H1 (cell line): Measurements from ENCODE around the gene GLIS2. TPM values are rescaled to one million over a fixed set of nuclear protein-coding genes. Genes with fewer than 3 reads are reported as not detected.

Experiments
- CTCF ChIA-PET: fragments of 300-600 bp; sonication (Branson Sonifier 250); formaldehyde crosslinking; loops from one replicate; lab custom pipeline; 2021; ENCODE audit not compliant: partially characterized antibody; lab: Charles Lee
- POLR2A ChIA-PET: fragments of 300-600 bp; sonication (Branson Sonifier 250); formaldehyde crosslinking; loops from one replicate; lab custom pipeline; 2021; ENCODE audit warnings: inconsistent platforms; ENCODE audit not compliant: partially characterized antibody; lab: Charles Lee
- DNase-seq, 2 experiments: peaks; one replicate each; pipeline versions ENCODE4 v3.0.0 to v3.0.0-alpha.2; 2010 to 2022; ENCODE audit warnings: low spot score in 2 of 2, low read depth in 1 of 2, mixed read lengths in 1 of 2
- FAIRE-seq: peaks from 2 replicates; lab custom pipeline; 2011; peaks lifted over from hg19 to GRCh38; lab: Jason Lieb, UNC
- H2AFZ ChIP-seq: 2 replicates; pipeline ENCODE4 v1.8.1; 2012; ENCODE audit warnings: low read length, inconsistent platforms
- H2AK5ac ChIP-seq: 2 replicates; pipeline ENCODE4 v1.6.1; 2013; ENCODE audit warnings: low read depth, low read length
- H2BK120ac ChIP-seq: replicated peaks from 2 replicates; pipeline ENCODE3; 2013; ENCODE audit warnings: low read depth, low read length, inconsistent platforms
- H2BK12ac ChIP-seq: 2 replicates; pipeline ENCODE4 v1.6.1; 2013; ENCODE audit warnings: low read depth, low read length
- H2BK15ac ChIP-seq: 2 replicates; pipeline ENCODE4 v1.6.1; 2013; ENCODE audit warnings: low read length
- H2BK20ac ChIP-seq: 2 replicates; pipeline ENCODE4 v1.6.1; 2013; ENCODE audit warnings: low read length
- H2BK5ac ChIP-seq: 2 replicates; pipeline ENCODE4 v1.6.1; 2013; ENCODE audit warnings: low read depth, low read length
- H3K14ac ChIP-seq: 2 replicates; pipeline ENCODE4 v1.6.1; 2013; ENCODE audit warnings: inconsistent platforms; ENCODE audit not compliant: insufficient read length
- H3K18ac ChIP-seq: 2 replicates; pipeline ENCODE4 v1.6.1; 2013; ENCODE audit warnings: low read length; ENCODE audit errors: extremely low read depth
- H3K23ac ChIP-seq: 2 replicates; pipeline ENCODE4 v1.6.1; 2013; ENCODE audit warnings: inconsistent platforms; ENCODE audit not compliant: insufficient read length
- H3K23me2 ChIP-seq: 2 replicates; pipeline ENCODE4 v1.6.1; 2013; ENCODE audit warnings: low read depth, low read length
- H3K27ac ChIP-seq: 2 replicates; pipeline ENCODE4 v1.6.1; 2011; ENCODE audit warnings: low read depth, low read length, inconsistent platforms
- H3K27me3 ChIP-seq, 4 experiments: replicated peaks in 1 of 4; 1 replicate in 1 of 4; 2 replicates in 3 of 4; pipeline versions ENCODE4 v1.6.1 to v1.8.1; 2011 to 2013; ENCODE audit warnings: low read length in 3 of 4, mild to moderate bottlenecking in 3 of 4, inconsistent platforms in 2 of 4, mixed read lengths in 2 of 4, moderate library complexity in 1 of 4; ENCODE audit not compliant: control insufficient read depth in 3 of 4, insufficient read depth in 3 of 4; ENCODE audit errors: extremely low read depth in 1 of 4
- H3K36me3 ChIP-seq, 4 experiments: 2 replicates each; pipeline versions ENCODE4 v1.6.1 to v1.8.1; 2011 to 2013; ENCODE audit warnings: mild to moderate bottlenecking in 4 of 4, low read length in 3 of 4, moderate library complexity in 2 of 4, control low read depth in 1 of 4, inconsistent platforms in 1 of 4; ENCODE audit not compliant: insufficient read depth in 4 of 4, control insufficient read depth in 2 of 4
- H3K4ac ChIP-seq: replicated peaks from 2 replicates; pipeline ENCODE3; 2013; ENCODE audit warnings: low read length, low read depth, mixed read lengths, inconsistent platforms; ENCODE audit not compliant: insufficient read length
- H3K4me1 ChIP-seq, 4 experiments: replicated peaks in 1 of 4; 1 replicate in 1 of 4; 2 replicates in 3 of 4; pipeline versions ENCODE4 v1.6.1 to v1.8.1; 2011 to 2013; ENCODE audit warnings: low read length in 3 of 4, inconsistent platforms in 2 of 4, mixed read lengths in 1 of 4; ENCODE audit not compliant: insufficient read depth in 4 of 4, control insufficient read depth in 3 of 4
- H3K4me2 ChIP-seq, 2 experiments: 2 replicates each; pipeline versions ENCODE4 v1.6.1 to v1.8.1; 2011 to 2013; ENCODE audit warnings: low read depth in 2 of 2, low read length in 2 of 2, control low read depth in 1 of 2, inconsistent platforms in 1 of 2, mild to moderate bottlenecking in 1 of 2; ENCODE audit not compliant: insufficient read depth in 1 of 2
- H3K4me3 ChIP-seq, 4 experiments: fragments of 200-600, 300-600 bp in 1 of 4; sonication (generic), shearing (Covaris generic), sonication (Bioruptor Twin) in 1 of 4; 2 replicates each; pipeline versions ENCODE4 v1.5.1 to v1.8.1; 2011 to 2016; ENCODE audit warnings: low read length in 4 of 4, low read depth in 3 of 4, control low read depth in 2 of 4, inconsistent platforms in 2 of 4, mild to moderate bottlenecking in 2 of 4, mixed read lengths in 1 of 4, moderate library complexity in 1 of 4; ENCODE audit not compliant: insufficient read depth in 2 of 4; ENCODE audit errors: extremely low read depth in 1 of 4
- H3K56ac ChIP-seq: replicated peaks from 2 replicates; pipeline ENCODE3; 2013; ENCODE audit warnings: low read depth, mild to moderate bottlenecking, mixed read lengths, low read length, inconsistent platforms; ENCODE audit not compliant: insufficient read length
- H3K79me1 ChIP-seq: 2 replicates; pipeline ENCODE4 v1.6.1; 2013; ENCODE audit warnings: low read depth, low read length, control low read depth
- H3K79me2 ChIP-seq, 2 experiments: 2 replicates each; pipeline versions ENCODE4 v1.6.1 to v1.8.1; 2012 to 2013; ENCODE audit warnings: low read length in 2 of 2, mild to moderate bottlenecking in 2 of 2, inconsistent platforms in 1 of 2; ENCODE audit not compliant: insufficient read depth in 2 of 2, control insufficient read depth in 1 of 2
- H3K9ac ChIP-seq, 4 experiments: replicated peaks in 1 of 4; 1 replicate in 1 of 4; 2 replicates in 3 of 4; pipeline versions ENCODE4 v1.6.1 to v1.8.1; 2011 to 2013; ENCODE audit warnings: low read depth in 3 of 4, low read length in 3 of 4, control low read depth in 2 of 4, mild to moderate bottlenecking in 2 of 4, moderate library complexity in 2 of 4, inconsistent platforms in 1 of 4; ENCODE audit errors: extremely low read depth in 1 of 4
- H3K9me3 ChIP-seq, 2 experiments: 2 replicates each; pipeline versions ENCODE4 v1.6.1 to v1.8.1; 2012 to 2013; ENCODE audit warnings: mild to moderate bottlenecking in 2 of 2, moderate library complexity in 2 of 2, control low read depth in 1 of 2, inconsistent platforms in 1 of 2, low read depth in 1 of 2, low read length in 1 of 2, mixed read lengths in 1 of 2; ENCODE audit not compliant: insufficient read depth in 2 of 2
- H4K20me1 ChIP-seq, 2 experiments: replicated peaks in 1 of 2; 2 replicates each; pipeline versions ENCODE3 to v1.8.1; 2011 to 2013; ENCODE audit warnings: inconsistent platforms in 2 of 2, low read length in 2 of 2, mild to moderate bottlenecking in 1 of 2; ENCODE audit not compliant: insufficient read depth in 2 of 2, control insufficient read depth in 1 of 2
- H4K5ac ChIP-seq: 2 replicates; pipeline ENCODE4 v1.6.1; 2013; ENCODE audit warnings: low read length, low read depth, mixed read lengths, inconsistent platforms; ENCODE audit not compliant: insufficient read length
- H4K8ac ChIP-seq: 2 replicates; pipeline ENCODE4 v1.8.0; 2013; ENCODE audit warnings: mild to moderate bottlenecking, moderate library complexity, low read length, inconsistent platforms; ENCODE audit not compliant: insufficient read depth; ENCODE audit errors: extremely low read depth
- H4K91ac ChIP-seq: replicated peaks from 2 replicates; pipeline ENCODE3; 2013; ENCODE audit warnings: low read length, mixed read lengths, inconsistent platforms; ENCODE audit not compliant: insufficient read length
- ASH2L ChIP-seq: fragments of 200-600, 300-600 bp; sonication (generic); IDR thresholded peaks from one replicate; pipeline ENCODE4 v1.7.1; 2017; ENCODE audit warnings: low read length
- CREB1 ChIP-seq: IDR thresholded peaks from 2 replicates; pipeline ENCODE4 v1.6.1; 2012; ENCODE audit warnings: inconsistent platforms
- KDM5A ChIP-seq: fragments of 200-600 bp; IDR thresholded peaks from 2 replicates; pipeline ENCODE4 v1.7.1; 2012; ENCODE audit warnings: mild to moderate bottlenecking, low read length, inconsistent platforms, mixed read lengths
- RFX5 ChIP-seq: IDR thresholded peaks from 2 replicates; pipeline ENCODE4 v1.6.1; 2011; ENCODE audit warnings: low read depth, low read length, improper control_type of control experiment, borderline replicate concordance
- TEAD4 ChIP-seq: IDR thresholded peaks from 2 replicates; pipeline ENCODE4 v1.6.1; 2012; ENCODE audit warnings: low read depth, low read length, inconsistent platforms, mixed read lengths
- YY1 ChIP-seq: IDR thresholded peaks from 2 replicates; pipeline ENCODE4 v1.6.1; 2011; ENCODE audit warnings: low read depth, mild to moderate bottlenecking, low read length
- ZNF274 ChIP-seq: IDR thresholded peaks from 2 replicates; pipeline ENCODE4 v1.7.0; 2012; ENCODE audit warnings: low read length, borderline replicate concordance; ENCODE audit errors: extremely low read depth
- WGBS, 2 experiments: shearing (Covaris generic) in 1 of 2; methylation state at CpG; one replicate each; pipeline versions ENCODE4 v1.1.6 to v1.1.7; 2013 to 2015; ENCODE audit warnings: low lambda C conversion rate in 2 of 2, mixed read lengths in 2 of 2, inconsistent platforms in 1 of 2, low coverage in 1 of 2, missing lambda C conversion rate in 1 of 2; ENCODE audit not compliant: insufficient replicate concordance in 2 of 2, insufficient coverage in 1 of 2, insufficient read length in 1 of 2; ENCODE audit errors: extremely low coverage in 1 of 2, missing lambda C conversion rate in 1 of 2; 5-methylcytosine and 5-hydroxymethylcytosine counted together
- polyA plus RNA-seq, 7 experiments: library from polyadenylated mRNA; depleted of rRNA in 3 of 7; stranded (reverse) in 5 of 7; unstranded in 2 of 7; fragments of >200 nt in 5 of 7; fragments of 200-250 nt in 2 of 7; gene quantifications; 1 replicate in 5 of 7; 2 replicates in 1 of 7; 4 replicates in 1 of 7; pipeline versions ENCODE4 v1.2.1 to v1.2.3, GENCODE V29; 2011 to 2013; ENCODE audit warnings: missing spikeins in 2 of 7, mixed read lengths in 2 of 7
- total RNA-seq: library from RNA; stranded (reverse); fragmentation: NEBNext Ultra II Directional; extraction: Animal tissue kit (Norgen Biotek cat#: 25700); gene quantifications from 2 replicates; pipeline ENCODE4 v1.2.1, GENCODE V29; 2021

Gene GLIS2
- total and polyA plus RNA-seq, 2 of the 8 experiments (the other 6 are each of a cell fraction or from before 2014, with no cell fraction given): 4.3 to 17.4 TPM

DNA sequence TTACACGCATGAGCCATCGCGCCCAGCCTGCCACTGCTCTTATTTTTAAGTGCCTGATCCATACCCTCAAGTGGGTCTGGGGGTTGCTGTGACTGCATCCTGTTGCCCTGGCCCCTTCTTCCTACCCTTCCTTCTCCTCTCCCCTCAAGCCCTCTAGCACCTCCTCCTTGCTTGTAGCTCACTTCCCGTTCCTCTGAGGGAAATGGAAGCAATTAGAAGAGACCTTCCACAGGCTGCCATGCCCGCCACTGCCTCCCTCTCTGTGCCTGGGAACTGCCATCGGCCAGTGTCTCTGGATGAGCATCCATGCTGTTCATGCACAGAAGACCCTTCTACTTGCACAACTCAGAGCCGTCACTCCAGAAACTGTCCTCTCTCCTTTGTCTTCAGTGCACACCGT, 32.4 kb upstream of the GLIS2 start:
- no peak overlapping the region for H3K27ac ChIP-seq
- H3K4me3 ChIP-seq: no peak overlapping the region
- H3K56ac ChIP-seq: no peak overlapping the region
- CTCF ChIA-PET: interaction anchor here (0.6 to 5.0 kb wide), 17 partner anchors 9 to 248 kb away, joined by 3 to 29 read pairs (median 5); no protein-coding TSS in a partner anchor
- DNase-seq: no peak
- H3K36me3 ChIP-seq: no peaks in the 10 kb centered on the region
- H3K18ac ChIP-seq: no peak overlapping the region
- POLR2A ChIA-PET: interaction anchor here (0.7 to 6.0 kb wide), 7 partner anchors 9 to 46 kb away, joined by 3 to 50 read pairs (median 4); partner anchors contain the start of gene TFAP4
- H2BK12ac ChIP-seq: peak overlapping the region; percentile 27; the same call in 1 of the 2 replicates
- H3K9me3 ChIP-seq: peaks cover 0 to 7% of the 10 kb centered on the region in 2 experiments; a peak in 2 of 4 replicates
- H3K4ac ChIP-seq: no peak overlapping the region
- H4K5ac ChIP-seq: no peak overlapping the region
- no peak overlapping the region for H3K14ac ChIP-seq
- no peak overlapping the region; the same call in 1 of the 2 replicates for H2AK5ac ChIP-seq
- H4K8ac ChIP-seq: no peak overlapping the region
- no peak overlapping the region for H2AFZ ChIP-seq
- 91% methylated on average over 8 of the region's 8 CpGs; no CpG with 5 or more reads in 1 of the 2 experiments for WGBS, 2 experiments
- no peak for FAIRE-seq
- H4K91ac ChIP-seq: no peak overlapping the region
- no peak overlapping the region for H2BK120ac ChIP-seq
- no peaks in the 10 kb centered on the region for H3K79me1 ChIP-seq
- H3K27me3 ChIP-seq: no peaks in the 10 kb centered on the region; a peak in 1 of 7 replicates
- peaks cover 0 to 7% (median 2%) of the 10 kb centered on the region in 4 experiments; a peak in 4 of 7 replicates for H3K4me1 ChIP-seq
- no peaks in the 10 kb centered on the region for H3K79me2 ChIP-seq
- no peak for TF ChIP-seq KDM5A
- TF ChIP-seq ASH2L: no peak
- TF ChIP-seq RFX5: no peak
- no peak for TF ChIP-seq YY1
- no peak for TF ChIP-seq TEAD4
- TF ChIP-seq ZNF274: no peak
- TF ChIP-seq CREB1: no peak
- H2BK15ac ChIP-seq: 0 out of 2 replicates have a peak overlapping the region, but pooled peaks have one; percentile 65
- no peak overlapping the region for H2BK20ac ChIP-seq
- no peak overlapping the region for H3K9ac ChIP-seq
- H2BK5ac ChIP-seq: no peak overlapping the region
- H3K23me2 ChIP-seq: no peaks in the 10 kb centered on the region
- no peak overlapping the region for H3K4me2 ChIP-seq
- no peak overlapping the region for H3K23ac ChIP-seq
- no peaks in the 10 kb centered on the region for H4K20me1 ChIP-seq
